Brain microvascular endothelial cell (primary cell): ENCODE data around the gene R3HDML.

ENCODE experiments used
- DNase-seq: peaks from one replicate; pipeline ENCODE4 v3.0.0-alpha.2; 2020
- H3K27ac ChIP-seq: fragments of 250-450 bp; sonication (Bioruptor Pico); 2 replicates; pipeline ENCODE4 v1.5.1; 2020; ENCODE audit warnings: mild to moderate bottlenecking, moderate library complexity
- H3K27me3 ChIP-seq: fragments of 250-450 bp; sonication (Bioruptor Pico); replicated peaks from 2 replicates; pipeline ENCODE4 v1.5.1; 2020; ENCODE audit warnings: mild to moderate bottlenecking
- H3K36me3 ChIP-seq: fragments of 250-450 bp; sonication (Bioruptor Pico); replicated peaks from 2 replicates; pipeline ENCODE4 v1.5.1; 2020; ENCODE audit warnings: mild to moderate bottlenecking
- H3K4me3 ChIP-seq: 2 replicates; pipeline ENCODE4 v1.5.1; 2011; ENCODE audit warnings: low read depth, mild to moderate bottlenecking, control low read depth, low read length, moderate library complexity
- CTCF ChIP-seq: IDR thresholded peaks from 2 replicates; pipeline ENCODE4 v1.5.1; 2011; ENCODE audit warnings: low read depth, mild to moderate bottlenecking, moderate library complexity, low read length, control low read depth, inconsistent platforms; ENCODE audit errors: missing control alignments
- in situ Hi-C: cut with HindIII; loops from 2 replicates; pipeline ENCODE4 v1.10.0; 2017; ENCODE audit warnings: low sequenced_read_pairs, low pct_ligation_motif_present

R3HDML gene

GRCh38 chr20:44334709-44335108, 2.1 kb upstream of the R3HDML start:
- peaks cover 3% of the 10 kb centered on the region for H3K27me3 ChIP-seq
- DNase-seq: no peak
- in situ Hi-C loops: no loop called here
- H3K36me3 ChIP-seq: no peaks in the 10 kb centered on the region
- H3K27ac ChIP-seq: no peak overlapping the region
- no peak overlapping the region for H3K4me3 ChIP-seq
- no peak for TF ChIP-seq CTCF

- in situ Hi-C loops: no loop called here
- Histone ChIP-seq H3K27me3 (peaks cover 3% of the 10 kb centered on the region), H3K27ac (no peak overlapping the region), H3K4me3 (no peak overlapping the region), H3K36me3 (no peaks in the 10 kb centered on the region)
- no peak for DNase-seq
- TF ChIP-seq CTCF: no peak
Measured at GRCh38 chr20:44335675-44336074, 1.2 kb upstream of the R3HDML start.

GRCh38 chr20:44336086-44336485, 757 bp upstream of the R3HDML start:
- no peak for TF ChIP-seq CTCF
- no peak for DNase-seq
- H3K36me3 ChIP-seq: no peaks in the 10 kb centered on the region
- peaks cover 3% of the 10 kb centered on the region for H3K27me3 ChIP-seq
- no peak overlapping the region for H3K4me3 ChIP-seq
- in situ Hi-C loops: no loop called here
- no peak overlapping the region for H3K27ac ChIP-seq

GRCh38 chr20:44342248-44342647, 5.4 kb downstream of the R3HDML start:
- no peak for TF ChIP-seq CTCF
- in situ Hi-C loops: no loop called here
- no peaks in the 10 kb centered on the region for H3K36me3 ChIP-seq
- no peaks in the 10 kb centered on the region for H3K27me3 ChIP-seq
- no peak overlapping the region for H3K27ac ChIP-seq
- H3K4me3 ChIP-seq: no peak overlapping the region
- DNase-seq: no peak

- no peak for TF ChIP-seq CTCF
- Histone ChIP-seq H3K27ac (no peak overlapping the region), H3K36me3 (no peaks in the 10 kb centered on the region), H3K4me3 (no peak overlapping the region), H3K27me3 (no peaks in the 10 kb centered on the region)
- in situ Hi-C loops: no loop called here
- no peak for DNase-seq
Measured at GRCh38 chr20:44343162-44343675, 6.4 kb downstream of the R3HDML start.

GRCh38 chr20:44344723-44345122, 7.9 kb downstream of the R3HDML start:
- no peaks in the 10 kb centered on the region for H3K36me3 ChIP-seq
- in situ Hi-C loops: no loop called here
- no peak overlapping the region for H3K27ac ChIP-seq
- DNase-seq: no peak
- no peaks in the 10 kb centered on the region for H3K27me3 ChIP-seq
- no peak overlapping the region for H3K4me3 ChIP-seq
- TF ChIP-seq CTCF: no peak
